Measurements from ENCODE around the gene CNTN1.

CNTN1 gene

GRCh38 chr12:40784102-40784501 is 91.9 kb downstream of the CNTN1 start:
- H3K4me1 ChIP-seq (ENCODE audit: control insufficient read depth, insufficient read depth, low read length), result no peaks in the 10 kb centered on the region
- H3K27me3 ChIP-seq (ENCODE audit: control insufficient read depth, insufficient read depth, low read length), result no peaks in the 10 kb centered on the region

GRCh38 chr12:40788276-40788675 is 96.0 kb downstream of the CNTN1 start:
- H3K9me3 ChIP-seq (replicated peaks; ENCODE audit: low read length), result no peaks in the 10 kb centered on the region

More at GRCh38 chr12:40784102-40784501, 91.9 kb downstream of the CNTN1 start:
- Histone ChIP-seq H3K4me3 (ENCODE audit: low read length) (no peak overlapping the region), H3K9me3 (replicated peaks; ENCODE audit: low read length) (no peaks in the 10 kb centered on the region), H3K36me3 (ENCODE audit: insufficient read depth, low read length) (no peaks in the 10 kb centered on the region), H3K9ac (ENCODE audit: low read depth, low read length) (no peak overlapping the region), H3K4me2 (ENCODE audit: low read length) (no peak overlapping the region)

GRCh38 chr12:40792792-40793386 is 100.7 kb downstream of the CNTN1 start:
- Histone ChIP-seq H3K36me3 (ENCODE audit: insufficient read depth, low read length) (no peaks in the 10 kb centered on the region), H3K9me3 (replicated peaks; ENCODE audit: low read length) (no peaks in the 10 kb centered on the region), H3K4me1 (ENCODE audit: control insufficient read depth, insufficient read depth, low read length) (no peaks in the 10 kb centered on the region), H3K4me3 (ENCODE audit: low read length) (no peak overlapping the region), H3K4me2 (ENCODE audit: low read length) (no peak overlapping the region), H3K27me3 (ENCODE audit: control insufficient read depth, insufficient read depth, low read length) (no peaks in the 10 kb centered on the region), H3K9ac (ENCODE audit: low read depth, low read length) (no peak overlapping the region)

More at GRCh38 chr12:40788276-40788675, 96.0 kb downstream of the CNTN1 start:
- Histone ChIP-seq H3K27me3 (ENCODE audit: control insufficient read depth, insufficient read depth, low read length) (no peaks in the 10 kb centered on the region), H3K4me2 (ENCODE audit: low read length) (no peak overlapping the region), H3K36me3 (ENCODE audit: insufficient read depth, low read length) (no peaks in the 10 kb centered on the region), H3K4me3 (ENCODE audit: low read length) (no peak overlapping the region), H3K4me1 (ENCODE audit: control insufficient read depth, insufficient read depth, low read length) (no peaks in the 10 kb centered on the region), H3K9ac (ENCODE audit: low read depth, low read length) (no peak overlapping the region)

- no peaks in the 10 kb centered on the region for H3K36me3 ChIP-seq (ENCODE audit: insufficient read depth, low read length)
- H3K4me1 ChIP-seq (ENCODE audit: control insufficient read depth, insufficient read depth, low read length), result no peaks in the 10 kb centered on the region
- H3K4me3 ChIP-seq (ENCODE audit: low read length), result no peak overlapping the region
- no peaks in the 10 kb centered on the region for H3K27me3 ChIP-seq (ENCODE audit: control insufficient read depth, insufficient read depth, low read length)
- H3K4me2 ChIP-seq (ENCODE audit: low read length), result no peak overlapping the region
- H3K9me3 ChIP-seq (replicated peaks; ENCODE audit: low read length), result no peaks in the 10 kb centered on the region
- no peak overlapping the region for H3K9ac ChIP-seq (ENCODE audit: low read depth, low read length)
Measured at GRCh38 chr12:40793471-40793870, 101.2 kb downstream of the CNTN1 start.

- H3K9me3 ChIP-seq (replicated peaks; ENCODE audit: low read length), result no peaks in the 10 kb centered on the region
- no peak overlapping the region for H3K9ac ChIP-seq (ENCODE audit: low read depth, low read length)
- H3K27me3 ChIP-seq (ENCODE audit: control insufficient read depth, insufficient read depth, low read length), result no peaks in the 10 kb centered on the region
- no peak overlapping the region for H3K4me3 ChIP-seq (ENCODE audit: low read length)
- H3K36me3 ChIP-seq (ENCODE audit: insufficient read depth, low read length), result no peaks in the 10 kb centered on the region
- H3K4me2 ChIP-seq (ENCODE audit: low read length), result no peak overlapping the region
- H3K4me1 ChIP-seq (ENCODE audit: control insufficient read depth, insufficient read depth, low read length), result no peaks in the 10 kb centered on the region
Measured at GRCh38 chr12:40794087-40794486, 101.8 kb downstream of the CNTN1 start.

GRCh38 chr12:40801082-40801481 is 108.8 kb downstream of the CNTN1 start:
- H3K4me2 ChIP-seq (ENCODE audit: low read length), result no peak overlapping the region
- no peaks in the 10 kb centered on the region for H3K36me3 ChIP-seq (ENCODE audit: insufficient read depth, low read length)
- peaks cover 2% of the 10 kb centered on the region for H3K9me3 ChIP-seq (replicated peaks; ENCODE audit: low read length)
- no peaks in the 10 kb centered on the region for H3K4me1 ChIP-seq (ENCODE audit: control insufficient read depth, insufficient read depth, low read length)
- H3K9ac ChIP-seq (ENCODE audit: low read depth, low read length), result no peak overlapping the region
- no peaks in the 10 kb centered on the region for H3K27me3 ChIP-seq (ENCODE audit: control insufficient read depth, insufficient read depth, low read length)
- H3K4me3 ChIP-seq (ENCODE audit: low read length), result no peak overlapping the region

GRCh38 chr12:40801861-40802260 is 109.6 kb downstream of the CNTN1 start:
- Histone ChIP-seq H3K4me1 (ENCODE audit: control insufficient read depth, insufficient read depth, low read length) (no peaks in the 10 kb centered on the region), H3K4me2 (ENCODE audit: low read length) (no peak overlapping the region), H3K9ac (ENCODE audit: low read depth, low read length) (no peak overlapping the region), H3K4me3 (ENCODE audit: low read length) (no peak overlapping the region), H3K36me3 (ENCODE audit: insufficient read depth, low read length) (no peaks in the 10 kb centered on the region), H3K27me3 (ENCODE audit: control insufficient read depth, insufficient read depth, low read length) (no peaks in the 10 kb centered on the region), H3K9me3 (replicated peaks; ENCODE audit: low read length) (peaks cover 2% of the 10 kb centered on the region)

- no peak overlapping the region for H3K4me3 ChIP-seq (ENCODE audit: low read length)
- H3K4me2 ChIP-seq (ENCODE audit: low read length), result no peak overlapping the region
- H3K9me3 ChIP-seq (replicated peaks; ENCODE audit: low read length), result peaks cover 2% of the 10 kb centered on the region
- H3K4me1 ChIP-seq (ENCODE audit: control insufficient read depth, insufficient read depth, low read length), result no peaks in the 10 kb centered on the region
- no peaks in the 10 kb centered on the region for H3K36me3 ChIP-seq (ENCODE audit: insufficient read depth, low read length)
- H3K27me3 ChIP-seq (ENCODE audit: control insufficient read depth, insufficient read depth, low read length), result no peaks in the 10 kb centered on the region
- H3K9ac ChIP-seq (ENCODE audit: low read depth, low read length), result no peak overlapping the region
Measured at GRCh38 chr12:40802656-40803055, 110.4 kb downstream of the CNTN1 start.

GRCh38 chr12:40819436-40820108 is 127.3 kb downstream of the CNTN1 start:
- Histone ChIP-seq H3K4me2 (ENCODE audit: low read length) (no peak overlapping the region), H3K4me1 (ENCODE audit: control insufficient read depth, insufficient read depth, low read length) (no peaks in the 10 kb centered on the region), H3K36me3 (ENCODE audit: insufficient read depth, low read length) (no peaks in the 10 kb centered on the region), H3K9me3 (replicated peaks; ENCODE audit: low read length) (peaks cover 4% of the 10 kb centered on the region), H3K4me3 (ENCODE audit: low read length) (no peak overlapping the region), H3K27me3 (ENCODE audit: control insufficient read depth, insufficient read depth, low read length) (no peaks in the 10 kb centered on the region), H3K9ac (ENCODE audit: low read depth, low read length) (no peak overlapping the region)

- no peaks in the 10 kb centered on the region for H3K27me3 ChIP-seq (ENCODE audit: control insufficient read depth, insufficient read depth, low read length)
- no peak overlapping the region for H3K4me3 ChIP-seq (ENCODE audit: low read length)
- no peaks in the 10 kb centered on the region for H3K4me1 ChIP-seq (ENCODE audit: control insufficient read depth, insufficient read depth, low read length)
- H3K36me3 ChIP-seq (ENCODE audit: insufficient read depth, low read length), result no peaks in the 10 kb centered on the region
- H3K9ac ChIP-seq (ENCODE audit: low read depth, low read length), result no peak overlapping the region
- no peak overlapping the region for H3K4me2 ChIP-seq (ENCODE audit: low read length)
- H3K9me3 ChIP-seq (replicated peaks; ENCODE audit: low read length), result peaks cover 4% of the 10 kb centered on the region
Measured at GRCh38 chr12:40820794-40821484, 128.7 kb downstream of the CNTN1 start.

- H3K27me3 ChIP-seq (ENCODE audit: control insufficient read depth, insufficient read depth, low read length), result no peaks in the 10 kb centered on the region
- no peak overlapping the region for H3K4me2 ChIP-seq (ENCODE audit: low read length)
- no peak overlapping the region for H3K9ac ChIP-seq (ENCODE audit: low read depth, low read length)
- H3K4me1 ChIP-seq (ENCODE audit: control insufficient read depth, insufficient read depth, low read length), result no peaks in the 10 kb centered on the region
- no peaks in the 10 kb centered on the region for H3K36me3 ChIP-seq (ENCODE audit: insufficient read depth, low read length)
- H3K4me3 ChIP-seq (ENCODE audit: low read length), result no peak overlapping the region
- no peaks in the 10 kb centered on the region for H3K9me3 ChIP-seq (replicated peaks; ENCODE audit: low read length)
Measured at GRCh38 chr12:40825156-40825555, 132.9 kb downstream of the CNTN1 start.
